ENCODE data around the gene ELFN2.
"Not testable (repeated sequence)": the region's sequence is repeated elsewhere in the genome, so short reads cannot be mapped to it uniquely, and the experiment has no call there.

ELFN2 gene

DNA sequence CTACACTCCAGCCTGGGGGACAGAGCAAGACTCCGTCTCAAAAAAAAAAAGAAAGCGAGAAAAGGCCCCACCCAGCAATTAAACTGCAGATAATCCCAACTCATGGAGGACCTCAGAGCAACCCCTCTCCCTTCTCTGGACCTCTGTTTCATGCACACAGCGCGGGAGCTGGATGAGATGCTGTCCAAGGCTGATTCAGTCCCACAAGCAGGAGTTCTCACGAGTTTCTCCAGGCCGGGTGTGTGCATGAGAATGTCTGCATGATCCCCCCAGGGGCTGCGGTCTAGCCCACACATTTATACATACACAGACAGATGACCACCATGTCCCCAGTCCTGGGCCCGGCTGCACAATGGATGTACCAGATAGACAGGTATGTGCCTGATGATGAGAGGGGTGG lies 19.4 kb downstream of the ELFN2 start:
- DNase-seq: no peak

DNA sequence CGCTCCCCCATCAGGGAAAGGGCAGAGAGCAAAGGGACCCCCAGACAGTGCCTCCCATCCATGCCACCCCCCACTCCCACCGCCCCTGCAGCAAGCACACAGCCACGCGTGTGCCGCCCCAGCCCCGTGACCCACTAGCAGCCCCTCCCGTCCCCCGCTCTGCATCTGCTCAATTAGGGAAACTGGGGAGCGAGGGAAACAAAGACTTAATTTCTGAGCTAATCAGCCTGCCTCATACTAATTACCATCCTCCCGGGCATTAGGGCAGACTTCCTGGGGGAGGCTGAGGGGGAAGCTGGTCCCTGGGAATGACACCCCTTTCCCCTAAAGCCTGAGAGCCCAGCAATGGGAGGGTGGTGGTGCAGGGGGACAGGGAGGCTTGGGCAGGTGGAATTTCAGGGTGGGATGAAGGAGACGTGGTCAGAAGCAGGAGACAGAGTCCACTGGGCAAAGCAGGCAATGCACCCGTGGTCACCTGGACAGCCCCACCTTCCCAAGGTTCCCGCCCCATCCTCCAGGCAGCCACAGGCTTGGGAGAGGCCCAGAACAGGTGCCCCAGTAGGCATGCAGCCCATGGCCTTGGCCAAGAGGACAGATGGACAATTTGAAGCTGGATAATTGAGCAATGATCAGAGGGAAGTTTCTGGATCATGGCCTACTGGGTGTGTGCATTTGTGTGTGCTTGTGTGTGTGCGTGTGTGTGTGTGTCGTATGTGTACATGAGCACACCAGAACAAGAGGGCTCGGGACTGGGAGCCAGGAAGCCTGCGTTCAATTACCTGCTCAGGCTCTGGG lies 20.6 kb downstream of the ELFN2 start:
- DNase-seq: no peak

DNA sequence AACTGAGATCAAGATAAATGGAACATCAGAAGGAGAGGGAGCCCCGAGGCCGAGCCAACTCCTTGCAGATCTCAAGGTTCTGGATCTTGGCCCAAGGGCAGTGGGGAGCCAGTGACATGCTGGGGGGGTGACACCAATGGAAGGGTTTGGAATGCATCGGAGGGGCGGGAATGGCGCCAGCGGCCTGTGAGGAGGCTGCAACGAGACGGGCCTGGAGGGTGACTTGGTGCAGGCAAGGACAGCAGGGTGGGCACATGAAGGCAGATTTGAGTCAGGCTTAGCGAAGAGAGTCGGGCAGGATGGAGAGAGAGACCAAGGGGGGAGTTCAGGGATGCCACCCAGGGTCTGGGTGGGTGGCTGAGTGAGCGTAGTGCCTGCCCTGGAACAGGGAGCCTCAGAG lies 23.2 kb downstream of the ELFN2 start:
- DNase-seq: no peak

DNA sequence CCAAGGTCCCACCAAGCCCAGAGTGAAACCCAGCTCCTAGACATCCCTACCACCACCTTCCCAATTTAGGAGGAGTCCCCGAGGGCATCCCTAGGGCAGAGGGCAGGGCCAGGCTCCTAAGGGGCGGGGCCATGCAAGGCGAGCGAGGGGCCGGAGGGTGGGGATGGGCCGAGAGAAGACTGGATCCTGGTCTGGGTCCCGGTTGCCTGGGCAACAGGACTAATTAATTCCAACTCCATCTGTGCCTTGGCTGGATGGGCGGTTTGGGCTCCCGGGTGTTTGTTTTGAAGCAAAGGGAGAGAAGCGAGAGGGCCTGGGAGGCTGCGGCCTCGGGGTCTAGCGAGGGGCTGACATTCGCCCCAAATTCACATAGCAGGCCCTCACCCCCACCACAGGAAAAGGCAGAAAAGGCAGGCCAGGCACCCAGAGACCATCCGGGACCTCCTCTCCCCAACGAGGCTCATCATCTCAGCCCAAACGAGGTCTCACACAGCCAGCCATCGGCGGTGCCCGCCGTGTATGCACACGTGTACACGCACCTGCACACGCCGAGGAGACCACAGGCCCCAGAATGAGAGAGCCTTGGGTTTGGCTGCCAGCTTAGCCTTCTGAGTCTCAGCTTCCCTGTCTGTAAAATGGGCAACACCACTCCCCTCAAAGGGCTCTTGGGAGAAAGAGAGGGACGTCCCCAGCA lies 23.9 kb downstream of the ELFN2 start:
- no peak for DNase-seq

DNA sequence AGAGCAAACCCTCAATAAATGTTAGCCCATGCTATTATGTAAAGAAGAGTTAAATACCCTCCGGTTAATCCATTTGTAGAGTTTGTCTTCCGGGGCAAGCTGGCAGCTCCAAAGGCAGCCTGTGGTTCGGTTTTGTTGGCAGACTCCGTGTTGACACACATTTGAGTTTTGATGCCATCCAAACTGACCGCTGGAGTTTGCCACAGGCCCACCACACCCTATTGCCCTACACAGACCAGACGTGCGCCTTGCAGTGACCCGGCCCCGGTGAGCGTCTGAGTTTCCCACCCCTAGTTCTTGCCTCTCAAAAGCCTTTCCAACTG lies 25.1 kb downstream of the ELFN2 start:
- no peak for DNase-seq

DNA sequence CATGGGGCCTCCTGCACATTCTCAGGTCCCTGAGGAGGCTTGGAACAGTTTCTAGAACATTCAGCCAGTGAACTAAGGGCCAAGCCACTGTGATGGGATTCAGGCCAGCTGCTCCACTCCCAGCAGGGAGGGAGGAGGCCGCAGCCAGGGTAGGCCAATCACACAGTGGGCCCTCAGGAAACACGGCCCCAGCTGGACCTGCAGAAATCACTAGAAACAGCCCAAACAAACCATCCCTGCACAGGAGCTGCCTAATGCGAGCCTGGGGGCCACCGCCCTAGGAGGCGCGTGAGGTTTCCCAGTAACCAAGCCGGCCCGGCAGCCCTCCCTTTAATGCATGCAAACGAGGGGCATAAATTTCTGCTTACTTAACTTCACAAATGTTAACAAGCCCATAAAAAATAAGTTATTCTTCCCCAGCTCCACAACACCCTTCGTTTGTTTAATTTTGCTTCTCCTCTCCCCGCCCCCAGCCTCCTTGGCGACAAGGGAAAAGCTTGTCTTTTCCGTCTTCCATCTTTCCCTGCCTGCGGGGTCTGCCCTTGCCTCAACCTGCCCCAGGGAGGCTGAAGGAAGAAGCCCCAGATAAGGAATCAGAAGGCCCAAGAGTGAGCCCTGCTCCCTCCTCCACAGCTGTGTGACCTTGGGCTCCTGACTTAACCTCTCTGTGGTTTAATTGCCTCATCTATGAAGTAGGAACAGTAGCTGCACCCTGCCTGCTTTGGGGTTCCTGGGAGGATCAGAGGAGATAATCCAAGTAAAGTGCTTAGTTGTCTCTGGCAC lies 25.7 kb downstream of the ELFN2 start:
- DNase-seq: no peak

DNA sequence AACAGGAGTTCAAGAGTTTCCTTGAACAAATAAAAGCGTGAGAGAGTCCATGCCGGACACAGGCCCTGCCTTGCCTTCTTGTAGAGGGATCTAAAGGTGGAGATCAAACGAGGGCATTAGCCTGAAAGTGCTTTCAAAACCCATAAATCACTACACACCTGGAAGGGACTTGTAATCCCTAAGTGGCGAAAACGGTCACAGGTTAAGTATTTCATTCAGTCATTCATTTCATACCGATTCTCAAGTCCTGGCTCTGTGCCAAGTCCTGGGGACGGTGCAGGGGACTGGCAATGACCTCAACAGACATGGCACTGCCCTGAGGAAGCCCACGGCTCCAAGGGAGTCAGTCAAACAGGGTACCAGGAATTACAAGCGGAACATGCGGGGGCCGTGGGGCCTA lies 26.6 kb downstream of the ELFN2 start:
- no peak for DNase-seq

DNA sequence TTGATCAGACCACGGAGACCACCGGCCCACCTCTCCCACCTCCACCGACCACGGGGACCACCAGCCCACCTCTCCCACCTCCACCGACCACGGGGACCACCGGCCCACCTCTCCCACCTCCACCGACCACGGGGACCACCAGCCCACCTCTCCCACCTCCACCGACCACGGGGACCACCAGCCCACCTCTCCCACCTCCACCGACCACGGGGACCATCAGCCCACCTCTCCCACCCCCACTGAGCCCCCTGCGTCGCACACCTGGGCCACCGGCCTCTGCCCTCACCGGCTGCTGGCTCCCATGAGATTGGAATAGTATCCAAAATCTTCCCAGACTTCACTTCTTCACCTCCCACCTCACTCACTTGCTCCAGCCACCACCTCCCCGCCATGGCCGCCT lies 27.8 kb downstream of the ELFN2 start:
- DNase-seq: not testable (repeated sequence)

DNA sequence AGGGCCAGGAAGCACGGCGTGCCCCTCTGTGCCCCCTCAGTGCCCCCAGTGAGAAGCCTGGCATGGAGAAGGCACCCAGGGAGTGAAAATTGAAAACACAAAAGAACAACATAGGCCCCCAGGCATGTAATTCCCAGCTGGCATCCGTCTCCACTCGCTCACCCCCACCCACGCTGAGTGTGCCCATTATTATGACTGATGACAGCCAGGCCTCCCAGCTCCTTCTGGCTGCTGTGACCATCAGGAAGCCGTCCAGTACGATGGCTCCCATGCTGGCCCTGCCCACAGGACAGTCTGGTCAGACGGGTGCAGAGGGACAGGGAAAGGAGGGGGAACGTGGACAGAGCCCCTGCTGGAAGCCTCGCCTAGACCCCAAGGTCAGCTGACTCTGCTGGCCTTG lies 30.1 kb downstream of the ELFN2 start:
- no peak for DNase-seq

DNA sequence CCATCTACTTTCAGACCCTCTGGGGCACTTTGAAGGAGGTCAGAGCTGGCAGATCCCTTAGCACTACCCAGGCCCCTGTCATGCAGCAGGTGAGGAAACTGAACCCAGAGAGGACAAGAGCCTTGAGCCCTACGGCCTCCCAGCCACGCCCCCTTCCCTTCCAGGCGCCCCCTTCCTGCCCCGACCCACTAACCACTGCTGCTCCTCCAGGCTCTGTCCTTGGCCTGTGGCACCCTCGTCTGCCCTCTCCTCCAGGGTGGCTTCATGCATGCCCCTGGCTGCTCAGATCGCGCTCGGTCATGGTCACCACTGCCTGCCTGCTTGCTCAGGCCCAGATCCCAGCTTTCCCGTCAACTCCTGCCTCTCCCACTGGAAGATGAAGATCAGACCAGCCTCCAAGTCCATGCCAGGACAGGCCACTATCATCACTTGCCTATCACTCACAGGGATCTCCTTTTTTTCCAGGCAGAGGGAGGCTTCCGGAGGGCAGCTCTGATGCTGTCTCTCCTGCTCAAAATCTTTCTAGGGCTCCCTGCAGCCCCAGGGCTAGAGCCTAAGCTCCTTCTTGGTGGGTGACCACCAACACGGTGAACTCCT lies 30.7 kb downstream of the ELFN2 start:
- no peak for DNase-seq

DNA sequence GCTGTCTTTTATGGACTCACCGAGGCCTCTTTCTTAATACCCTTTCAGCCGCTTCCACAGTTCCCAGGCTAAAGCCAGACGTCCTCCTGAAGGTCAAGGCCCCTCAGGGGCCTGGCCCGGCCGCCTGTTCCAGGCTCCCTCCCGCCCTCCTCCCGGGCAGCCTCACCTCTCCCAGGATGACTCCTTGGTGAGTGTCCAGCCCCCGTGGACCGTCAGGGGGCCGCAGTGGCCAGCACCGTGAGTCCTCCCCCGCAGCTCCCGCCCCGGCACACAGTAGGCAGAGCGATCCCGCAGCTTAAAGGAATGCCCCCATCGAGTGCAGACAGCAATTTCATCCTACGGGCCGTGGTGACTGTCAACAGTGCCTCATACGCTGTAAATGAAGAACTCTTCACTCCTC lies 32.9 kb downstream of the ELFN2 start:
- no peak for DNase-seq

DNA sequence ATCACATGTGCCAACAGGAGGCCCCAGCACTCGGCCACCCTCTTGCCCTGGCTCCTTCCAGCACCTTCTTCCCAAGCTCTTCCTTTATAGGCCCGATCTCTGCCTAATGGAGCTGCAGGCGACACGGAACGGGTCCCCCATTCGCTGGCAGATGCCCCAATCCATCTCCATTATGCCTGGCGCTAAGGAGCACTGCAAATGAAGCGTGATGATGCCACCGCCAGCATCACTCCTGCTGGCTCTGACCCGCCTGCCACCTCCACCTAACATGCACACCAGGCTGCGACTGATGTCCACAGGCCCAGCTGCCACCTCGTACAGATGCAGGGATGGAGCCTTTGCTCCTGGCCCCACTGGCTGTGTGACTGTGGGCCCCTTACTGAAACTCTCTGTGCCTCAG lies 33.5 kb downstream of the ELFN2 start:
- no peak for DNase-seq

DNA sequence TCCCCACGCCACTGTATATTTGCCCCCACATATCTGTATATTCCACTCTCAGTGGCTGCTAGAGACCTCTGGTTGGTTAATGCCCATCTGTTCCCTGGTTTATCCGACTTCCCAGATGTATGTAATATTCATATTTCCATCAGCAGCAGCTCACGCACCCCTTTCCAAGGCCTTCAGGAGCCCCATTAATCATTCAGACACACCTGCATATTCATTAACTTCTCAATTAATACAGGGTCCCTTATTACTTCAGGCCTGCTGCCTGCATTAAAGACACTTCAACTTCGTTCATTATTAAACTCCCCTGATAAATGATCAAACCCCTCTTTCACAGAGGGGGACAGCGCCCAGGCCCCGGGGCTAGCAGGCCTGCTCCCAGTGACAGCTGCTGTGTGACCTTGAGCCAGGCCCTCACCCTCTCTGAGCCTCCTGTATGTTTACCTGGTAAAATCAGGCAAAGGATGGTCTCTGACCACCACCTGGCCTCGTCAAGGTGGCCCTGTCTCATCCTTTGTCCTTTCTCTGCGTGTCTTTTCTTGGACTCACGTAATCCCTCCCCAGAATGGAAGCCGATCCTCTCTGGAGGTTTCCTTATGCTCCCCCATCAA lies 34.5 kb downstream of the ELFN2 start:
- no peak for DNase-seq

DNA sequence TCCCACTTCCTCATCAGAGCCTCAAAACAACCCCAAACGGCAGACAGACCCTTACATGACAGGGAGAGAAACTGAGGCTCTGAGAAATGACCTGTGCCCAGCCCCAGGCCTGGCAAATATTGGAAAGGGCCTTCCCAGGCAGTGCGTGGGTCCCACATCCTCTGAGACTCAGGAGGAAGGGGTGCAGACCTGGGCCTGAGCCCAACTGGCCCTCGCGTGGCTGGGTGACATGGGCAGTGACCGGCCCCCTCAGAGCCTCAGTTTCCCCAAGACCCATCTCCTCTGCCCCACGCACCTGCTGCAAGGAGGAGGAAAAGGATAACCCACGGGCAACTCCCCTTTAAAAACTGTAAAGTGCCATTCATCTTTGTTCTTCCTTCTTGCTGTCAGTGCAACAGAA lies 35.6 kb downstream of the ELFN2 start:
- DNase-seq: no peak

DNA sequence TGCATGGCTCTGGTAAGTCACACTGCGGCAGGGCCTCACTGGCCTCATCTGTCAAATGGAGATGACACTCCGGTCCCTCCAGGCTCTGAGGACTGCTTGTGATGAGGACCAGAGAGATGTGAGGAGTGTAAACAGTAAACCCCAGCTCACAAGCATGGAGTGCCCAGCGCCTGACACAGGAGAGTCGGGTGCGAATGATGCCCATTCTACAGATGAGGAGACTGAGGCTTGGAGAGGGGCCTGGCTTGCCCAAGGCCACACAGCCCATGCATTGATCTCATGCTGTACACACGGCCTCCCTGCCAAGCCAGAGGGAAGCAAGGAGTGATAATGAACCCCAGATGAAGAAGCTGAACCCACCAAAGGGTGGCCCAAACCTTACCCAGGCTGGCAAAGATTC lies 37.2 kb downstream of the ELFN2 start:
- DNase-seq: no peak

DNA sequence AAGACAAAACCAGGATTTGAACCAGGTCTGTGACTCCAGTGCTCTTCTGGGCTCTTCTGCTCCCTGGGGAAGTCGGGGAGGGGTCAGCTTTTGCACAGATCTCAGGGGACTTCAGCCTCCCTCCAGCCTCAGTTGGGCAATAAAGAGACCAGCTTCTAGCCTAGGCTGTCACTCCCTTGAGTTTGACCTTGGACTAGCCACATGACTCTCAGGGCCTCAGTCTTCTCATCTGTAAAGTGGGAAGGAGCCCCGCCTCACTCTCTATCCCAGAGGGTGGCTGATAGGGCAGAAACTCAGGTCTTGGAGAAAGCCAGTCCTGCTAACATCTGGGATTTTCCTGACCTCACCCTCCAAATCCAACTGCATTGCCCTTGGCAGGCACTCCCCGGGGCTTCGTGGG lies 38.7 kb downstream of the ELFN2 start:
- DNase-seq: no peak

DNA sequence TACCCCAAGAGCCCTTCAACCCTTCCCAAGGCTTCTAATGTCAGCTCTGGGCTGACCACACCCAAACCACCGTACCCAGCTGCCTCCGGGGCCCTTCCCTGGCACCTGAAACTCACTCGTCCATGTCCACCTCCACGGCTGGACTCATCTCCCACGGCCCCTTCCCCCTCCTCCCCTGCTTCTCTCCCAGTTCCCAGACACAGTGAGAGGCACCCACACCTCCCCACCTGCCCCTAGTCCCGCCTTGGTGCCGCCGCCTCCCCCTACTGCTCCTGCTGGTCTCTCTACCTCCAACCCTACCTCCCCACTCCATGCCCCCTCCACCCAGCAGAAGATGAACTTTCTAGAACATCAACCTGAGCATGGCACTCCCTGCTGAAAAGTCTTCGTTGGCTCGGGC lies 39.5 kb downstream of the ELFN2 start:
- DNase-seq: no peak

DNA sequence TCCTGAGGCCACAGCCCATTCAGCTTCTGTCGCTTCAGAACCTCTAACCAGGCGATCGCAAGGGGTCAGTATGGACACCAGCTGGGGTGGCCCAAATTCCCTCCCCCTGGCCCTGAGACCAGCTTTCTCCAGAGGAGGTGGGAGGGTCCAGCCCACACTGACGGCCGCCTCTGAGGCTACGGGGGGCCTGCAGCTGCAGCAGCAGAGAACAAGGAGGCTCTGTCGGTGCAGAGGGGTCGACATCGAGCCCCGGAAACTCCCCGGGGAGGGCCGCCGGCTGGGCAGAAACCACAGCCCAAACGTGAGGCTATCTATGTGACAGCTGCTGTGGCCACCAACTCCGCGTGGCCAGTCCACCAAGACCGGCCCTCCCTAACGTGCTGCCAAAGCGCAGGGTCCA lies 40.8 kb downstream of the ELFN2 start:
- DNase-seq: no peak

DNA sequence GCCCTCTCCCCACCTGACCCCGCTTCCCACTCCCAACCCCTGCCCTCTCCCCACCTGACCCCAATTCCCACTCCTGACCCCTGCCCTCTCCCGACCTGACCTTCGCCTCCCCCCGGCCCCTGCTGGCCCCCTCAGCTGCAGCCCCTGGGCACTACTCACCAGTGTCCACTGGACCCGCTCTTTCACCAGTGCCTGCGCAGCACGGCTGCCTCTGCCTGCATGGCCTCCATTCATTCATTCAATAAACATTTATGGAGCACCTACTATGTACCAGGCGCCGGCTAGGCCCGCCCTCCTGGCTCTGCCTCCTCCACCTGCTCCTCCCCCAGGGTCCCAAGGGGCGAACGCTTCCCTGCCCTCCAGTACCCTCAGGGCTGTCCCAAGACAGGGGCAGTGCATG lies 42.6 kb downstream of the ELFN2 start:
- no peak for DNase-seq

DNA sequence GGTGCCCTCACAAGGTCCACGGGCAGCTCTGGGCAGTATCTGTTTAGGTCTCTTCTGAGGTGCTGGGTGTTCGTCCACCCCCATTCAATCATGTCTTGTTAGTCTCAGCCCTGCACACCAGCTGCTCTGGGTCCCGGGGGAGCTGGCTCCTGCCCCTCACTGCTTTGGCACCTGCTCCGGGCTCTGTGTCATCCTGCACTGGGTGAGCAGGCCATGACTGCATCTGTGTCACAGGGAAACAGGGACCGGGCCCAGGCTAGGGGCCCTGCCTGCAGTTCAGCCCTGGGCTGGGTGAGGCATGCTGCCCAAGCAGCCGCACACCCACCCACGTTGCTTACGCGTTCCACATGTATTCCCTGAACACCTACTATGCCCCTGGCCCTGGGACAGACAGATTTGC lies 43.9 kb downstream of the ELFN2 start:
- no peak for DNase-seq

DNA sequence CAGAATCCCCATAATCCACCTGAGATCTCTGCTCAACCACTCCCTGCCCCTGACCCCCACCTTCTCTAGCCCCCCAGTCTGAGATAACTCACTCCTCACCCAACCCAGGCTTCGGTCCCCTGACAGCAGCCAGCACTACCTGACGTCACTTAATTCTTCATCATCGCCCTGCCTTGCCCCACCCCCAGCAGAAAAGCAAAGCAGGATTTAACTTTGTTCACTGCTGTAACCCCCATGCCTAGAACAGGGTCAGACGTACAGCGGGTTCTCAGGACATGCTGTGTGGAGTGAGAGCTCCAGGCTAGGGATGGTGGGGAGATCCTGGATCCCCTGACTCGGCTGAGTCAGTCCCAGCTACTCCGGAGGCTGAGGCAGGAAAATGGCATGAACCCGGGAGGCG lies 45.8 kb downstream of the ELFN2 start:
- DNase-seq: no peak

DNA sequence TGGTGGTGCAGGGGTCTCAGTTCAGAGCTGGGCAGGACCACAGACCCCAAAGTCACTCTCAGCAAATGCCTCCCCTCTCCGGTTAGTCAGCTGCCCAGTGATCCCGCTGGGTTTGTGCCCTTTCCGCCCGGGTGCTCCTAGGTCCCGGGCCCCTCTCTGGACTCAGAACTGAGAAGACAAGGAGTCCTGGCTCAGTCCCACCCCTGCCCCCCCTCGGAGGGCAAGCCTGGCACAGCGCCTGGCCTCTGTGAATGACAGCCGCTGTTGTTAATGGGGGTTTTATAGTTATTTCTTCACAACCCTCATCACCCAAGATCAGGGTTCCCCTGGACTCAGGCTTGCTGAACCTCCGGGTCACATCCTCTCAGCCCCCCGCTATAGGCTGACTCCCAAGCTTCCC lies 47.6 kb downstream of the ELFN2 start:
- DNase-seq: no peak

DNA sequence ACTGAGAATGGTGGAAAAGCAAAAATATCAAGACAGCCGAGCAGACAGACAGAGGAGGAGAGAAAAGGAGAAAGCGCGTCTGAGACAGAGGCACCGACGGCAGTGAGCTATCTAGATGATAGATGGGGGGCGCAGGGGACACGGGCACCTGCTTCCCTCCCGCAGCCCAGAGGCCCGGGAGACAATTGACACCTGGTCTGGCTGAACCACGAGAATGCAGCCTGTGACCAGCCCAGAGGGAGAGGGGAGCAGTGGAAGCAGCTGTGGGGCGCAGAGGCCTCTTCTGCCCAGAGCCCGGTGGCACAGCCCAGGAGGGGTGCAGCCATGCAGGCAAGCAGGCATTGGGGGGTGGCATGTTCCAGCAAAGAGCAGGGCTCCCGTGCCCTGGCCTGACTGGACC lies 48.2 kb downstream of the ELFN2 start:
- no peak for DNase-seq

Data from activated naive CD4-positive, alpha-beta T cell treated with anti-CD3 and anti-CD28 coated beads, Interleukin-2, amount 50 U/mL, for 16 hours (primary cell).